Measurements from ENCODE around the gene TWNK. TPM values are rescaled to one million over a fixed set of nuclear protein-coding genes. Genes with fewer than 3 reads are reported as not detected.

TWNK gene
- total and polyA plus RNA-seq, 2 donors from 2014 or later = 3.8 to 8.9 TPM

GRCh38 chr10:100962351-100963080, 24.8 kb upstream of the TWNK start:
- Histone ChIP-seq H3K27ac (ENCODE audit: low read depth in 2 of 2, low read length in 2 of 2) (no peak overlapping the region), H3K9me3 (ENCODE audit: control insufficient read depth in 2 of 3, insufficient read depth in 1 of 3, low read length in 3 of 3) (no peaks in the 10 kb centered on the region), H3K4me1 (ENCODE audit: control insufficient read depth in 2 of 3, insufficient read depth in 2 of 3, low read depth in 1 of 3, low read length in 3 of 3) (no peaks in the 10 kb centered on the region), H3K4me3 (ENCODE audit: low read length in 3 of 3) (no peak overlapping the region), H3K27me3 (ENCODE audit: control insufficient read depth, insufficient read depth, low read length) (no peaks in the 10 kb centered on the region), H3K36me3 (ENCODE audit: control insufficient read depth in 2 of 3, insufficient read depth in 3 of 3, low read length in 3 of 3) (peaks cover 6 to 32% (median 7%) of the 10 kb centered on the region in 3 donors), H3K9ac (ENCODE audit: low read length in 3 of 3) (no peak overlapping the region)
- FAIRE-seq (no peak), DNase-seq (no peak)
- TF ChIP-seq, protein P1, sequence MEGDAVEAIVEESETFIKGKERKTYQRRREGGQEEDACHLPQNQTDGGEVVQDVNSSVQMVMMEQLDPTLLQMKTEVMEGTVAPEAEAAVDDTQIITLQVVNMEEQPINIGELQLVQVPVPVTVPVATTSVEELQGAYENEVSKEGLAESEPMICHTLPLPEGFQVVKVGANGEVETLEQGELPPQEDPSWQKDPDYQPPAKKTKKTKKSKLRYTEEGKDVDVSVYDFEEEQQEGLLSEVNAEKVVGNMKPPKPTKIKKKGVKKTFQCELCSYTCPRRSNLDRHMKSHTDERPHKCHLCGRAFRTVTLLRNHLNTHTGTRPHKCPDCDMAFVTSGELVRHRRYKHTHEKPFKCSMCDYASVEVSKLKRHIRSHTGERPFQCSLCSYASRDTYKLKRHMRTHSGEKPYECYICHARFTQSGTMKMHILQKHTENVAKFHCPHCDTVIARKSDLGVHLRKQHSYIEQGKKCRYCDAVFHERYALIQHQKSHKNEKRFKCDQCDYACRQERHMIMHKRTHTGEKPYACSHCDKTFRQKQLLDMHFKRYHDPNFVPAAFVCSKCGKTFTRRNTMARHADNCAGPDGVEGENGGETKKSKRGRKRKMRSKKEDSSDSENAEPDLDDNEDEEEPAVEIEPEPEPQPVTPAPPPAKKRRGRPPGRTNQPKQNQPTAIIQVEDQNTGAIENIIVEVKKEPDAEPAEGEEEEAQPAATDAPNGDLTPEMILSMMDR (IDR thresholded peaks at IDR 0.05; ENCODE audit: borderline replicate concordance, extremely low read depth, insufficient read depth) = no peak
- intact Hi-C loops (cut with DNase I) = no loop called here

DNA sequence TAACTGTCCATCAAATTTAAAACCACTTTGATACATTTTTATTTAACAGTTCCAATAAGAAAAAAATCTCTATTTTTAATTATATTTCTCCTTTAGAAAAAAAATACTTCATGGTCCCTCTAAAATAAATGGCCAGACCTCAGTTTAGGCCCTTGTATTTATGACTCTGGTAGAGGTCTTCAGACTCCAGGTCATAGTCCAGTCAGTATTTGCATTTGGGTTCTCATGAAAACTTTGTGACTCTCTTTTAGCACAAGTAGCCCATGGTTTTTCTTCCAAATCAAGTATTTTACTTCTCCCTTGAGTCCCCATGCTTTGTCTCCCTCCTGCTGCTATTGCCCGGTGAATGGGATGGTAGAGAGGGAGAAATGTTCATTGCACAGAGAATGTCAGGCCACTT, 23.5 kb upstream of the TWNK start:
- TF ChIP-seq, protein P1 (IDR thresholded peaks at IDR 0.05; ENCODE audit: borderline replicate concordance, extremely low read depth, insufficient read depth) = no peak
- Histone ChIP-seq H3K9me3 (ENCODE audit: control insufficient read depth in 2 of 3, insufficient read depth in 1 of 3, low read length in 3 of 3) (no peaks in the 10 kb centered on the region), H3K4me1 (ENCODE audit: control insufficient read depth in 2 of 3, insufficient read depth in 2 of 3, low read depth in 1 of 3, low read length in 3 of 3) (peaks cover 0 to 6% (median 5%) of the 10 kb centered on the region in 3 donors), H3K27ac (ENCODE audit: low read depth in 2 of 2, low read length in 2 of 2) (no peak overlapping the region), H3K27me3 (ENCODE audit: control insufficient read depth, insufficient read depth, low read length) (no peaks in the 10 kb centered on the region), H3K9ac (ENCODE audit: low read length in 3 of 3) (no peak overlapping the region), H3K36me3 (ENCODE audit: control insufficient read depth in 2 of 3, insufficient read depth in 3 of 3, low read length in 3 of 3) (peaks cover 4 to 25% (median 7%) of the 10 kb centered on the region in 3 donors), H3K4me3 (ENCODE audit: low read length in 3 of 3) (no peak overlapping the region)
- FAIRE-seq = no peak
- intact Hi-C loops (cut with DNase I) = no loop called here
- DNase-seq = no peak

DNA sequence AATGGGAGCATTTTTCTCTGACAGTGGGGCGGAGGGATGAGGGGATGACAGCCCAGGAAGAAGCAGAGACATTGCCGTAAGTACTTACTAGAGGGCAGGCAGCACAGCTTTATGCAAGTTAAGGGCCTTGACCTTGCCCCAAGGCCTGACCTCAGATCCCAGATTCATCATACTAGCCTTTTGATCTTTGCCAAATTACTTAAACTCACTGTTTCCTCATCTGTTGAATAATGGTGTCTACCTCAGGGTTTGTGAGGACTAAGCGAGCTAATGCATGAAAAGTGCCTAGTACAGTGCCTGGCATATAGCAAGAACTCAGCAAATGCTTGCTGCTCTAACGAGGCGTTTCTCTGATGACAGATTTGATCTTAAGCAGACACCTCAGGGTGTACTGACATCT, 21.5 kb upstream of the TWNK start:
- H3K36me3 ChIP-seq (ENCODE audit: control insufficient read depth in 2 of 3, insufficient read depth in 3 of 3, low read length in 3 of 3) = peaks cover 4 to 10% (median 4%) of the 10 kb centered on the region in 3 donors
- no peak overlapping the region for H3K4me3 ChIP-seq (ENCODE audit: low read length in 3 of 3)
- intact Hi-C loops (cut with DNase I) = no loop called here
- no peaks in the 10 kb centered on the region for H3K27me3 ChIP-seq (ENCODE audit: control insufficient read depth, insufficient read depth, low read length)
- no peak overlapping the region for H3K9ac ChIP-seq (ENCODE audit: low read length in 3 of 3)
- no peak for DNase-seq
- FAIRE-seq = no peak
- H3K27ac ChIP-seq (ENCODE audit: low read depth in 2 of 2, low read length in 2 of 2) = no peak overlapping the region
- TF ChIP-seq, protein P1 (IDR thresholded peaks at IDR 0.05; ENCODE audit: borderline replicate concordance, extremely low read depth, insufficient read depth) = no peak
- H3K4me1 ChIP-seq (ENCODE audit: control insufficient read depth in 2 of 3, insufficient read depth in 2 of 3, low read depth in 1 of 3, low read length in 3 of 3) = peaks cover 3 to 14% (median 13%) of the 10 kb centered on the region in 3 donors
- H3K9me3 ChIP-seq (ENCODE audit: control insufficient read depth in 2 of 3, insufficient read depth in 1 of 3, low read length in 3 of 3) = no peaks in the 10 kb centered on the region
